PC-3 (cell line): ENCODE data around the gene LBR.

Experiments used
- EZH2 ChIP-seq: fragments of 300-600 bp; sonication (generic); IDR thresholded peaks from one replicate; pipeline ENCODE4 v1.6.1; 2017; ENCODE audit warnings: antibody characterized with exemption, mild to moderate bottlenecking, low read length; ENCODE audit not compliant: unreplicated experiment
- EZH2phosphoT487 ChIP-seq: fragments of 300-600 bp; sonication (generic); IDR thresholded peaks from 2 replicates; pipeline ENCODE4 v1.6.1; 2018; ENCODE audit warnings: mild to moderate bottlenecking, antibody characterized with exemption, low read length, borderline replicate concordance
- TF ChIP-seq, protein P1 (sequence below): fragments of 300-600 bp; sonication (generic); conservative IDR thresholded peaks from 2 replicates; pipeline ENCODE4 v1.5.1; 2017; ENCODE audit warnings: antibody characterized with exemption, low read depth, mild to moderate bottlenecking, low read length

DNA sequence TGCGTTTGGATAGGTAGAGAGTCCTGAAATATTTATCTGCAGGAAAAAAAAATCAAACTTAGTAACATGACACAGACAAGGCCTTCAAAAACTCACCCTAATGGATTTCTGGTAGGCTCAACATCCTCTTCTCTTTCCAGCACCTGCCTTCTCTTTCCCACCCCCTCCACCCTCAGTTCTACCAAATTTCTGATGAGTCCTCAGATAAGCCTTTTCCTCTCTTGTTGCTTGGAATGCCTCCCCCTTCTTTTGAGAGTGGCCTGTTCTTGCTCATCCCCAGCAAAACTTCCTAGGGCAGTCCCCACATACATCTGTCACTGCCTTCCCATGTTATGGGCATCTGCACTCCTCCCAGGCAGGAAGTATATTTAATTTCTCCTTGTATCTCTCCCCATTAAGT is 7.6 kb upstream of the LBR start:
- TF ChIP-seq, protein P1, sequence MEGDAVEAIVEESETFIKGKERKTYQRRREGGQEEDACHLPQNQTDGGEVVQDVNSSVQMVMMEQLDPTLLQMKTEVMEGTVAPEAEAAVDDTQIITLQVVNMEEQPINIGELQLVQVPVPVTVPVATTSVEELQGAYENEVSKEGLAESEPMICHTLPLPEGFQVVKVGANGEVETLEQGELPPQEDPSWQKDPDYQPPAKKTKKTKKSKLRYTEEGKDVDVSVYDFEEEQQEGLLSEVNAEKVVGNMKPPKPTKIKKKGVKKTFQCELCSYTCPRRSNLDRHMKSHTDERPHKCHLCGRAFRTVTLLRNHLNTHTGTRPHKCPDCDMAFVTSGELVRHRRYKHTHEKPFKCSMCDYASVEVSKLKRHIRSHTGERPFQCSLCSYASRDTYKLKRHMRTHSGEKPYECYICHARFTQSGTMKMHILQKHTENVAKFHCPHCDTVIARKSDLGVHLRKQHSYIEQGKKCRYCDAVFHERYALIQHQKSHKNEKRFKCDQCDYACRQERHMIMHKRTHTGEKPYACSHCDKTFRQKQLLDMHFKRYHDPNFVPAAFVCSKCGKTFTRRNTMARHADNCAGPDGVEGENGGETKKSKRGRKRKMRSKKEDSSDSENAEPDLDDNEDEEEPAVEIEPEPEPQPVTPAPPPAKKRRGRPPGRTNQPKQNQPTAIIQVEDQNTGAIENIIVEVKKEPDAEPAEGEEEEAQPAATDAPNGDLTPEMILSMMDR = no peak
- TF ChIP-seq EZH2 (no peak), EZH2phosphoT487 (no peak)
